Measurements from ENCODE around the gene C12orf43.

GRCh38 chr12:121011820-121012219 lies 4.5 kb downstream of the C12orf43 start:
- TF ChIP-seq MXI1 (conservative IDR thresholded peaks at IDR 0.05; ENCODE audit: poor library complexity, severe bottlenecking): no peak
- no peak for TF ChIP-seq CTCF (IDR thresholded peaks at IDR 0.05; ENCODE audit: poor library complexity, severe bottlenecking)
- no peak for TF ChIP-seq EP300 (conservative IDR thresholded peaks at IDR 0.05; ENCODE audit: poor library complexity, severe bottlenecking)
- no peak for TF ChIP-seq SMC3 (conservative IDR thresholded peaks at IDR 0.05; ENCODE audit: poor library complexity)
